CD4-positive, alpha-beta T cell treated with Interleukin-1 beta for 1 hour (primary cell): ENCODE measurements around the gene SLC36A3.
A peak's percentile ranks its signal among the peaks of the same experiment; 100 is the strongest.
"Not testable (repeated sequence)": the region's sequence is repeated elsewhere in the genome, so short reads cannot be mapped to it uniquely, and the experiment has no call there.

ENCODE experiments used
- DNase-seq, 2 donors: peaks; one replicate each; pipeline ENCODE4 v3.0.0-alpha.2; 2020 to 2022

The SLC36A3 gene

DNA sequence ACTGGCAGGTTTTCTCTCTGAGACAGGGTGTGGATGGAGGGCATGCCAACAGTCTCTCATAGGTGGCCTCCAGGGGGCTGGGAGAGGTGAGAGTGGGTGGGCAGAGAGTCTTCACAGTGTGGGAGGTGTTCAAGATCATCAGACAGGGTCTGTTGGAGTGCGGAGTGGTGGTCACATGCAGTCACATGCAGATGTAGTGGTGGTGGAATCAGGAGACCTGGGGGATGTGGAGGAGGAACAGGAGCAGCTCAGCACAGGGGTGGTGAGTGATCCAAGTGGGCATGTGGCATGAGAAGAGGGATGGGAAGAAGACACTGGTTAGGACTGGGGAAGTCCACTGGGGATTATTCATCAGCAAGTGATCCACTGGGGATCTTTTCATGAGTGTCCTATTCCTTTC lies 44.8 kb downstream of the SLC36A3 start:
- DNase-seq = no peak

DNA sequence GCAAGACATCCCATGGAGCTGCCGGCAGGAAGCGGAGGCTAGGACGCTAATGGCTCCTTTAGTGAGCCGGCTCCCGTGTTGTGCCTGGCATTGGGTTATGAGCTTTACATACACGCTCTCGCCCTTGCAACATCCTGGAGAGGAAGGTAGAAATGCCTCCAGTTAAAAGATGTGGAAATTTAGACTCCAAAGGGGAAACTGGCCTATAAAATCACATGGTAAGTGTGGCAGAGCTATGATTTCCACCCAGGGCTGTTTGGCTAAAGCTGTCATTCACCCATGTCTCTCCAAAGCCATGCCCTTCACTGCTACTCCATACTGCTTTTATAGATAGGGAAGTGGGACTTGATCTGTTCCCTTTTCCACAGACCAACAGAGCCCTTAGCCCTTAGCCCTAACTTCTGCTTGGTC lies 45.4 kb downstream of the SLC36A3 start:
- no peak for DNase-seq

DNA sequence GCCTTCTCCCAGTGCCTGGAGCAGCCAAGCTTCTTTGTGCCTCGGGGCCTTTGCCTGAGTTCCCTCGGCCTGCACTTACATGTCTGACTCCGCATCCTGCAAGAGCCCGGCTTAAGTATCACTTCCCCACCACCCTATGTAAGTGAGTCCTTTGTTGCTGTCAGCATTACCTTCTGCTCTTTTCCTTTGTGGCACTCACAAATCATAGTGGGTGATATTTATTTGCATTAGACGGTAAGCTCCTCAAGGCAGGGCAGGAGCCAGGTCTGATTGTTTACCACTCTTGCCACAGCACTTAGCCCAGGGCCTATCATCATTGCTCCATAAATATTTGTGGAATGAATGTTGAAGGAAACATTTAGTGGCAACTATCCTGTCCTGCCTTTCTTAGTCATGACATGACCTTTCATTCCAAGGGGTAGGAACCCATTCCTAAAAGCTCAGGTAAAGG lies 45.8 kb downstream of the SLC36A3 start:
- peak in 1 of 2 donors; percentile 48 for DNase-seq

DNA sequence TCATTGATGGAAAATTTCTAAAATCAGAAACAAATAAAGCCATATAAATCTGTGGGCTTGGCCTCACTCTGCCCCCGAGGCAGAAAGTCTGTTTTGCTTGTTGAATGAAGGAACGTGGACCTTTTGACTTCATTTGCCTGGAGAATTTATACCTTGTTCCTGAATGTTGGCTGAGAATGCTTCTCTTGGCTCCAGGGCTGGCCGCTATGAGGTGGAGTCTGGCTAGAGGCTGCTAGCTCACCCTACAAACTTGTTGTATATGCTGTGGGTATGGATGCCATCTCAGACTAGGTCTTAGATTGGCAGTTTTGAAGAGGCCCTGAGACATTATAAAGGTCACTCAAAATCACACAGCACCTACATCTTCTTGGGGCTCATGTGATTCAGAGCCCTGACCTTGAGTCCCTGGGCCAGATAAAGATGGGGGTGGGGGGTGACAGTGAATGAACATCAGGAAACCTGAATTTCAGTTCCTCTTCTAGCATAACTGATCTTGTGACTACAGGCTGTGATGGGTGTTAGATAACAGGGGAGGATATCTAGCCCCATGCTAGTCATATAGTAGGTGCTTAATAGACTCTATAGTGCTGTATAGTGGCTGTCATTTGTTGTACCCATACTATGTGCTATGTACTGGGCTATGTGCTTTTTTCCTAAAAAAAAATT lies 47.8 kb downstream of the SLC36A3 start:
- DNase-seq = peak in 1 of 2 donors; percentile 43

DNA sequence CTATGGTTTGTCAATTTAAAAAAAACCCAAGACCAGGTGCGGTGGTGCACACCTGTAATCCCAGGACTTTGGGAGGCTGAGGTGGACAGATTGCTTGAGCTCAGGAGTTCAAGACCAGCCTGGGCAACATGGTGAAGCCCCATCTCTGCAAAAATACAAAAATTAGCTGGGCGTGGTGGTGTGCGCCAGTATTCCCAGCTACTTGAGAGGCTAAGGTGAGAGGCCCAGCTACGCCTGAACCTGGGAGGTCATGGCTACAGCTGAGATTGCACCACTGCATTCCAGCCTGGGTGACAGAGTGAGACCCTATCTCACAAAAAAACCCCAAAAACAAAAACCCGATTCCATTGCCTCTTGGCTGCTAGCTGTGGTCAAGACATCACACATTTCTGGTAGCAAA lies 48.6 kb downstream of the SLC36A3 start:
- DNase-seq = not testable (repeated sequence)

DNA sequence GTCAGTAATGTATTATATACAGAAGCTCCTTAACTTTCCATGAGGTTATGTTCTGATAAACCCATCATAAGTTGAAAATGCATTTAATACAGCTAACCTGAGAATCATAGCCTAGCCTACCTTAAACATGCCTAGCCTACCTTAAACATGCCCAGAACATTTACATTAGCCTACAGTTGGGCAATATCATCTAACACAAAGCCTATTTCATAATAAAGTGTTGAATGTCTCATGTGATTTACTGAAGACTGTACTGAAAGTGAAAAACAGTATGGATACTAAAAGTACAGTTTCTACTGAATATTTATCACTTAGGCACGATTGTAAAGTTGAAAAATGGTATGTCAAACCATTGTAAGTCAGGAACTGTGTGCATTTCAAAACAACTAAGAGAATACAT lies 49.0 kb downstream of the SLC36A3 start:
- no peak for DNase-seq

DNA sequence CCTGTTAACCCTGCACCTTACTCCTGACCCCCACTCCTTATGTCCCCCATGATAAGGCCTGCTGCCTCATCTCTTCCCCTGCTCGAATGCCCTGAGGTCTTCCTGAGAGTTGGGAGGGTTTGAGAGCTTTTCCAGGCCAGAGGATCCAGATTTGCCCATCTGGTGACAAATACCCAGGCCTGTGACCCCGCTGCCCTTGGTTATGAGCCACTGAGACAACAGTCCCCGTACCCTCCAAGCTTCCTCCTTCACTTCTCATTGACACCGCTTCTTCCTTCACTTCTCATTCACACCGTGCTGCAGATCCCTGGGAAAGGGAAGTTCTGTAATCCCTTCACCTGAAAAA lies 50.0 kb downstream of the SLC36A3 start:
- DNase-seq = no peak

DNA sequence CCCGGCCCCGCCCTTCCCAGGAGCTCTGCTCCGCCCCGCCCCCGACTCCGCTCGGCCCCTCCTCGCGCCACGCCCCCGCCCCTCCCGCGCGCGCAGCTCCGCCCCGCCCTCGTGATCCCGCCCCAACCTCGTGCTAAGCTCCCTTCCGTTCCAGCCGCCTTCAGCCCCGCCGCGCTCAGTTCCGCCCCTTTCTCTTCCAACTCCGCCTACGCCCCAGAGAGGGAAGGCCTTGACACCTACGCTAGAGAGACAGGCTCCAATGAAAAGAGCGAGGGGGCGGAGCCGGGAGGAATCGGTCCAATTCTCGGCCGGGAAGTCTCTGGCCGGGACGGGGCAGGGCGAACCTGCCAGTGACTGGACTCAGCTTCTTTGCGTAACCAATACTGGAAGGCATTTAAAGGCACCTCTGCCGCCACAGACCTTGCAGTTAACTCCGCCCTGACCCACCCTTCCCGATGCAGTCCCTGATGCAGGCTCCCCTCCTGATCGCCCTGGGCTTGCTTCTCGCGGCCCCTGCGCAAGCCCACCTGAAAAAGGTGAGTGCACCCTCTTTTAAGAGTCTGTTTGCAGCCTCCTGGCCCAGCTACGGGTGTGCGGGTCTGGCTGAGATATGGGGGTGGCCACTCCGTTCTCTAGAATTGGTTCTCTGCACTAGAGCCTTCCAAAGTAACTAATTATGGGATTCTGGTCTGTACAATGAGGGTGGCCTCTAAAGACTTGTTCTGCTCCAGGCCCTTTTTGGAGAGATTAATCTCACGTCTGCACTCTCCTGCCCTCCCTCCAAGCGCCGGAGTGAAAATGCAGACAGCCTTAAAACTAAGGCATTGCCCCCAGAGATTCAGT lies 50.6 kb downstream of the SLC36A3 start, which contains the start of gene GM2A:
Gene GM2A (plus strand): TSS at position 424 of the 843 bp plus-strand sequence. CDS start 32 bp downstream, at position 456.
- DNase-seq = peak; percentile 99

DNA sequence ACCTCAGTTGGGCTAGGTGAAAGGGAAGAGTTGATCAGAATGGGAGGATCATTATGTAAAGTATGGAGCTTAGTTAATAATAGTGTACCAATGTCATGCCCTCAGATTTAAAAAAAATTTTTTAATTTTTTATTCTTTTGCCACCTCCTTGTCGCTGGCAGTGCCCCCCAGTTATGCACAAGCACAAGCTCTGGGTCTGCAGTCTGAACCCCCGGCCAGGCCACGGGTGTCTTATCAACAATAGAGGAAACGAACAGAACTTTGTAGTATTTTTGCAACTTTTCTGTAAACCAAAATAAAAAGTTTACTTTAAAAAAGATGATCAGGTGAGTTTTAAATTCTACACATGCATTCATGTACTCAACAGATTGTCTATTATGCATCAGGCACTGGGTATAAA lies 51.9 kb downstream of the SLC36A3 start:
- DNase-seq = no peak

DNA sequence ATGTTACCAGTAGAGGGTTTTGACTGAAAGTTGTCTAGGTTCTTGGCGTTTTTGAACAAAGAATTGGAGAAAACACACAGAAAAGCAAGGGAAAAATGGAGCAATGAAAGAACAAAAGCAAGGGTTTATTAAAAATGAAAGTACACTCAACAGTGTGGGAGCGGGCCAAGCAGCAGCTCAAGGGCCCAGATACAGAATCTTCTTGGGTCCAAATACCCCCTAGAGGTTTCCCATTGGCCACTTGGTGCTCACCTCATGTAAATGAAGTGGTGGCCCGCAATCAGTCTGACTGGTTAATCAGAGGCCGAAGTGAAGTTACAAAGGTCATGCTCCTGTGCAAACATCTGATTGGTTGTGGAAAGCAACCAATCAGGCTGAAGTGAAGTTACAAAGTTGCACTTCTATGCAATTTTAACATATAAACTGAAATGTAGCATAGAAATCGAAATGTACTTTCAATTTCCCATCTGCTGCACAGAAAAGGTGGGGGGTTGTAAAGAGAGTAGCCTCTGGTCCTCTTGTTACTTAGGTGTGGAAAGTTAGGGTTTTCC lies 52.5 kb downstream of the SLC36A3 start:
- DNase-seq = peak in 1 of 2 donors; percentile 62

DNA sequence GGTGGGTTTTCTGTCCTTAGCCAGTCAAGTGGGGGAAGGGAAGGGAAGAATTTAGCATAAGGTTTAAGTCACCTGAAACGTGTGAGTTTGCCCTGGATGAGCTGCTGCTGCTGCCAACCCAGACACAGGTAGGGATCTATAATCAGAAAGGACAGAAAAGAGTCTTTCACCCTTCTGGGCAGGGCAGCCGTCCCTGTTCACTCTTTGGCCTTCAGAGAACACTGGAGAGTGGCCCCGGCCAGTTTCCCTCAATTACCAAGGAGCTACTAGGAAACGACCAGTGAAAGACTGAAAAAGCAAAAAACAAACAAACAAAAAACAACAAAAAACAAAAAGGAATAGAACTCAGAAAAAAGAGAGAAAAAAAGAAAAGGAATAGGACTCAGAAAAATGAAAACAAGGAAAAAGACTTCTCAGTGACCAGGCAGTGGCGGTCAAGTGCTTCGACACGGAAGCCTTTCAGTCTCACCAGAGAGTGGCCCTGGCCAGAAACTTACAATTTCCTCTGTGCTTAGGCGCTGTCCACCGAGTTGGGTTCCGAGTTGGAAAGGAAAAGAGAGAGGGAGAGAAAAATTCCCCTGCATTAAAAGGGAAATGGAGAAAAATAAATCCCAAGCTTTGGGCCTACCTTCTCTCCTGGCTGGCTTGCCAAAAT lies 53.1 kb downstream of the SLC36A3 start:
- DNase-seq = no peak

DNA sequence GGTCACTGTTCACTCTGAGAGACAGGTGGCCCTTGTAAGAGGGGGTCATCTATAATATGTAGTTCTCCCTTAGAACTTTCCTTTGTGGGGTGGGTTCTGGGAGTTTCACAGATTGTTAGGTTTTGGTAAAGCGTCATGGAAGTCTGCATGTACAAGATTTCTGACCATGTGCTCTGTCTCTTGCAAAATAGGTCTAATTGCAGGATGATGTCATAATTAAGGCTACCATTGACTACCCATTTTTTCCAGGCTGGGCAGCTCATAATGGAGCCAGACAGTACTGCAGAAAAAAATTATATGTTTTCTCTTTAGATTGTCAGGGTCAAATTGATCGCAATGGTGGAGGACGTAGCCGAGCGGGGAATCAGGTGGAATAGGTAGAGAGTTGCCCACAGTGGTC lies 54.3 kb downstream of the SLC36A3 start:
- DNase-seq = no peak

DNA sequence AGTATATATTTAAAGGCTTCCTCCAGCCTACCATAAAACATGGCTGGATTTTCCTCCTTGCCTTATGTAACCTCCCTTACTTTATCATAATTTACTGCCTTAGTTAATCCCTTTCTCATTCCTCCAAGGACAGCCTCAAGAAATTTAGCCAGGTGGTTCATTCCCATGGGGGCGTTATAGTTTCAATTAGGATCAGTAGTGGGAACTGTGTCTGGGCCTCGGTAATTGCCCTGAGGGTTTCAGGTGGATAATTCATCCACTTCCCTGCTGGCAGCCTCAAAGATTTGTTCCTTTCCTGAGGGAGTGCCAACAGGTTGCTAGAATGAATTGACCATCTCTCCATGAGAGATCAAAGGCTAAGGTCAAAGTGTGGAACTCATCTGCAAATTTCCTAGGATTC lies 54.9 kb downstream of the SLC36A3 start:
- no peak for DNase-seq

DNA sequence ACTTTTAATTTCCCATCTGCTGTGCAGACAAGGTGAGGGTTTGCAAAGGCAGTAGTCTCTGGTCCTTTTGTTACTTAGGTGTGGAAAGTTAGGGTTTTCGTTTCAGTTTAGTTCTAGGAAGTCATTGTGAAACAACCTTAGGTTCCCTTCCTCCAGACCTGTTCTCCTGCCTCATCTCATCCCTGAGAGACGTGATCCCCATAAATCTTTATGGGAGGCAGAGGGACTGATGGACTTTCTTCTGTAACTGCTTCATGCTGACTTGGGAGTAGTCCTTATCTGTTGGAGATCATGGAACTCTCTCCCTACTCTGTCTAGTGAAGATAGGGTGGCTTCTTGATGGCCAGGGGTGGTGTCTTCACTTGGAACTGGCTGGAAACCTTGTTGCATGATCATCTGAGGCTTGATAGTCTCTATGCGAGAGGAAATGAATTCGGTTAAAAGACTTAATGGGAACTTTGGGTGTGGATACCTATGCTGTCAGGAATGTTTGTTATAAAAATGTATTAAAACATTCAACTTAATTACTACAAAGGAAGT lies 57.8 kb downstream of the SLC36A3 start:
- no peak for DNase-seq

DNA sequence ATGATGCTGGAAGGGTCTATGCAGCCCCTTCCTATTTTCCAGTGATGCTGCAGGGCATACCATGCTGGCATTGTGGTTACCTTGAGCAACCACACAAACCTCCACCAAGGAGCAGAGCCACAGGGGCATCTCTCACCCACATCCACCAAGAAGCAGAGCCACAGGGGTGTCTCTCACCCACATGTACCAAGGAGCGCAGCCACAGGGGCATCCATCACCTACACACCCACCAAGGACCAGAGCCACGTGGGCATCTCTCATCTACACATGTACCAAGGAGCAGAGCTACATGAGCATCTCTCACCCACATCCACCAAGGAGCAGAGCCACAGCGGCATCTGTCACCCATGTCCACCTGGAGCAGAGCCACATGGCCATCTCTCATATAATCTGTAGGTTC lies 59.4 kb downstream of the SLC36A3 start:
- no peak for DNase-seq

DNA sequence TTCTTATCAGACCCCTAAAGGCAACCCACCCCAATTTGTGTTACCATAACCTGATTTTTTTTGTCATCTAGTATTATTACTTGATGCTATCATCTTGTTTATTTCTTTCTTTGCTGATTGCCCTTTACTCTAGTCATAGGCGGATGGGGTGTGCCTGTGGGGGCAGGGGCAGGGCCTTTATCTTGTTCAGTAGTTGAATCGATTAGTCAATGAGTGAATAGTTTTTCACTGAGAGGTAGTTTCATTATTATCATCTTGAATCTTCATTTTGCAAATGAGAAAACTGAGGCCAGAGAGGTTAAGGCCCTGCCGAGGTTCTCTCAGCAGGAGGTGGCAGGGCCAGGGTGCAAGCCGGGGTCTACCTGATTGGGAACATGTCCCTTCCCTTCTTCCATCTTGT lies 60.0 kb downstream of the SLC36A3 start:
- DNase-seq = no peak

DNA sequence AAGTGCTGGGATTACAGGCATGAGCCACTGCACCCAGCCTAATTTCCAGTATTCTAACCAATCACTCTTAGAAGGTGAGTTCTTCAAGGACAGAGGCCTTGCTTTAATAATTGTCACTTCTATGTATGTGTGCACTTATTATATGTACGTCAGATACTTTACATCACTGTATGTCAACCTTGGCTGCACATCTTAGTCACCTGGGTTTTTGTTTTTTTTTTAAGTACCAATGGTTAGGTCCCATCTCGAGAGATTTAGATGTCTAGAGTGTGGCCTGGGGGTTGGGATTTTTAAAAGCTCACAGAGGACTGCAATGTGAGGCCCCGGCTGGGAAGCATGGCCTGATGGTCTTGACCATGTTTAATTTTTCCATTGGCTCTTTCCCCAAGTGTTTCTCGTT lies 60.4 kb downstream of the SLC36A3 start:
- no peak for DNase-seq

DNA sequence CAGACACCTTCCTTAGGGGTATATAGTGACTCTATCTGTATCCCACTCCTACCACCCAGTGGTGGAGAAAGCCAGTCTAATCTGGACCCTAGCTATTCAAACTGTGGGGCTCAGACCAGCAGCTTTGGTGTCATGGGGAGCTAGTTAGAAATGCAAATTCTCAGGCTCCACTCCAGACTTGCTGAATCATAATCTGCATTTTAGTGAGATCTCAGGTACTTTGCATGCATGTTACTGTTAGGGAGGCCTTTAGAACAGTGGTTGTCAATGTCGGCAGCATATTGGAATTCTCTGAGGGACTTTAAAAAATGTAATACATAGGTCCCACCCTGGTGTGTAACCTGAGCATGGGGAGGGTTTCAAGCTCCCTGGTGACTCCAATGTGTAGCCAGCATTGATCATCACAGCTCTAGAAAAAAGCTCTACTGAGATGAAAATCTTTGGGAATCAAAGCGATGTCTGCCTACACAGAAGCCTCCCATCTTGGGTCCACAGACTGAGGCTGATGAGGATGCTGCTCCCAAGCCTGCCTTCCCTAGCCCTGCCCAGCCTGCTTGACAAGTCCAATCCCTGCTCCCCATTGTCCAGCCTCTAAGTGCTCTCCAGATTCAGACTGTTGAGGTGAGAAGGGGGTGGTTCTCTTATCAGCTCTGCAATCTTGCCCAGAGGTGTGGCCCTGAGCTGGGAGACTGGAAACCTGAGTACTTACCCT lies 62.5 kb downstream of the SLC36A3 start:
- no peak for DNase-seq

DNA sequence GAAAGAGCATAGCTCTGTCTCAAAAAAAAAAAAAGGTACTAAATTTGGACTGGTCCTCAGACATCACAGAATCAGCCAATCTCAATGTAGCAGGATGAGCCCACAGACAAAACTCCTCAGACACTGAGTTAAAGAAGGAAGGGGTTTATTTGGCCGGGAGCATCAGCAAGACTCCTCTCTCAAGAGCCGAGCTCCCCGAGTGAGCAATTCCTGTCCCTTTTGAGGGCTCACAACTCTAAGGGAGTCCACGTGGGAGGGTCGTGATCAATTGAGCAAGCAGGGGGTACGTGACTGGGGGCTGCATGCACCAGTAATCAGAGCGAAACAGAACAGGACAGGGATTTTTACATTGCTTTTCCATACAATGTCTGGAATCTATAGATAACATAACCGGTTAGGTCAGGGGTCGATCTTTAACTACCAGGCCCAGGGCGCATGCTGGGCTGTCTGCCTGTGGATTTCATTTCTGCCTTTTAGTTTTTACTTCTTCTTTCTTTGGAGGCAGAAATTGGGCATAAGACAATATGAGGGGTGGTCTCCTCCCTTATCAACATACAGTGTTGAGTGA lies 63.2 kb downstream of the SLC36A3 start:
- DNase-seq = not testable (repeated sequence)

DNA sequence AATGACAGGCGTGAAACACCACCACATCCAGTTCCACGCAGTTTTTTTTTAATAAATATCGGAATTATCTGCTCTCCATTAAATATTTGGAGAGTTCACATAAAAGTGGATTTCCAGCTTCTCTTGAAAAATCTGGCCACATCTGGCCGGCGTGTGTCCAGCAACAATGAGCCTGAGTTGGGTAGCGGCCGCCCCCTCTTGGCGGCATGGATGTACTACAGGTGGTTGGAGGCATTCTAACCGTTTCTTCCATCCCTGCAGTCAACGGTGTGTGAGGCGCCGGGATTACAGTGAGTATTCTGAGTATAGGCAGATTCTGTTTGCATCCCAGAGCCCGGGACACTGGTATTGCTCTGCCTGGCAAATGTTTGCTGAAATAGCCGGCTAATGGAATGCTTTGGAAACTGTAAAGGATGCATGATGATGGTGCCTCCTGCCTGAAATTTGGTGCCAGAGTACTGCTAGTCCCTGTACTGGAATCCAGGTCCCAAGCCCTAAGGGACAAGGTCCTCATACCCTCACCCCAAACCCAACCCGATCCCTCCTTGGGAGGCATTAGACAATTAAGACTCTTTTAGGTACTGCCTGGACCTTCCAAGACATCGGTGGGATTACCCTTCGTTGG lies 64.2 kb downstream of the SLC36A3 start:
- DNase-seq = peak; percentile 66 to 73

DNA sequence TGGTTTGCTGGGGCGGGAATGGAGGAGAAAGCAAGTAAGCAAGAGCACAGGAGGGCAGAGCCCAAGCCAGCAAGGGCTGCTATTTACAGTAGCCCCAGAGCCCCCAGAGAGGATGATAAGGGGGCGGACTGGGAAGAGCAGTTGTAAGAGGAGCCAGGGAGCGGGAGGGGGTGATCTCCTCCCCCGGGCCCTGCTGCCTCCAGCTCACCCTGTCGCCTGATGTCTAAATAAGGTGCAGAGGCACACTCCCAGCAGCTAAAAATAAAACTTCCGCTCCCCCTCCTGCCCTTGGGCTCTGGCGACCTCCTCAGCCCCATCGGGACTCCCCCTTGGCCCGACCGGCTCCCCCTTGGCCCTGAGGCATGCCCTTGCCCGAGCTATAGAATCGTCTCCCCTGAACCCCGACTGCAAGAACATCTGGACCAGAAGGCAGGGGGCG lies 65.2 kb downstream of the SLC36A3 start:
- DNase-seq = peak in 1 of 2 donors; percentile 31

DNA sequence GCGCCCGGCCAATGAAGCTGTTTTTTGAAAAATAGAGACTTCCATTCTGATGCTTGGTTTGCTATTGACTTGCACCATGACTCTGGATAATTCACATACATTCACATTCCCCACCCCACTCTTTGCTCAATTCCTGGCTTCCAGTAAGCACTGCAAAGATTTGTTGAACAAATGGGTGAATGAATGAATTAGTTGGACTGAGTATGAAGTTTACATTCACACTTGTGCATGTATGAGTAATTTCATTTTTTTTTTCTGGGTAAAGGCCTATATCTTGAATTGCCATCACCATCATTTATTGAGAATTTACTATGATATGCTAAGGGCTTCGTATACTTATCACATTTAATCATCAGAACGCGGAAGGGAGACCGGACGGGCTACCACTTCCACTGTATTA lies 65.9 kb downstream of the SLC36A3 start:
- DNase-seq = no peak
